Astrocyte of the spinal cord (primary cell): ENCODE measurements around the gene MADCAM1.
"Not testable (repeated sequence)": the region's sequence is repeated elsewhere in the genome, so short reads cannot be mapped to it uniquely, and the experiment has no call there.

ENCODE experiments used
- DNase-seq: peaks from one replicate; pipeline ENCODE4 v3.0.0; 2011; ENCODE audit warnings: low read depth, low spot score
- H3K4me3 ChIP-seq: 2 replicates; pipeline ENCODE4 v1.5.1; 2011; ENCODE audit warnings: low read depth, mild to moderate bottlenecking, low read length, moderate library complexity
- in situ Hi-C: cut with HindIII; loops from 2 replicates; pipeline ENCODE4 v1.10.0; 2017; ENCODE audit warnings: low sequenced_read_pairs
- TF ChIP-seq, protein P1 (sequence below): IDR thresholded peaks from 2 replicates; pipeline ENCODE4 v1.5.1; 2012; ENCODE audit warnings: low read depth, mild to moderate bottlenecking, low read length, inconsistent platforms

Gene MADCAM1

GRCh38 chr19:496112-496665 is at the start of gene MADCAM1:
Gene MADCAM1, plus strand, starts transcription at chr19:496486. Its CDS starts 14 bp downstream, at chr19:496500.
- in situ Hi-C loops: no loop called here
- TF ChIP-seq, protein P1, sequence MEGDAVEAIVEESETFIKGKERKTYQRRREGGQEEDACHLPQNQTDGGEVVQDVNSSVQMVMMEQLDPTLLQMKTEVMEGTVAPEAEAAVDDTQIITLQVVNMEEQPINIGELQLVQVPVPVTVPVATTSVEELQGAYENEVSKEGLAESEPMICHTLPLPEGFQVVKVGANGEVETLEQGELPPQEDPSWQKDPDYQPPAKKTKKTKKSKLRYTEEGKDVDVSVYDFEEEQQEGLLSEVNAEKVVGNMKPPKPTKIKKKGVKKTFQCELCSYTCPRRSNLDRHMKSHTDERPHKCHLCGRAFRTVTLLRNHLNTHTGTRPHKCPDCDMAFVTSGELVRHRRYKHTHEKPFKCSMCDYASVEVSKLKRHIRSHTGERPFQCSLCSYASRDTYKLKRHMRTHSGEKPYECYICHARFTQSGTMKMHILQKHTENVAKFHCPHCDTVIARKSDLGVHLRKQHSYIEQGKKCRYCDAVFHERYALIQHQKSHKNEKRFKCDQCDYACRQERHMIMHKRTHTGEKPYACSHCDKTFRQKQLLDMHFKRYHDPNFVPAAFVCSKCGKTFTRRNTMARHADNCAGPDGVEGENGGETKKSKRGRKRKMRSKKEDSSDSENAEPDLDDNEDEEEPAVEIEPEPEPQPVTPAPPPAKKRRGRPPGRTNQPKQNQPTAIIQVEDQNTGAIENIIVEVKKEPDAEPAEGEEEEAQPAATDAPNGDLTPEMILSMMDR: no peak

GRCh38 chr19:447064-447426 is 49.2 kb upstream of the MADCAM1 start:
- no peak overlapping the region for H3K4me3 ChIP-seq
- in situ Hi-C loops: no loop called here
- TF ChIP-seq, protein P1: no peak
- DNase-seq: no peak

More at GRCh38 chr19:496112-496665, at the start of gene MADCAM1:
- no peak for DNase-seq
- H3K4me3 ChIP-seq: no peak within 1 kb of the TSS

- DNase-seq: no peak
- in situ Hi-C loops: no loop called here
- no peak overlapping the region for H3K4me3 ChIP-seq
- TF ChIP-seq, protein P1: no peak
These were observed 48.3 kb upstream of the MADCAM1 start for GRCh38 chr19:447816-448560.

DNA sequence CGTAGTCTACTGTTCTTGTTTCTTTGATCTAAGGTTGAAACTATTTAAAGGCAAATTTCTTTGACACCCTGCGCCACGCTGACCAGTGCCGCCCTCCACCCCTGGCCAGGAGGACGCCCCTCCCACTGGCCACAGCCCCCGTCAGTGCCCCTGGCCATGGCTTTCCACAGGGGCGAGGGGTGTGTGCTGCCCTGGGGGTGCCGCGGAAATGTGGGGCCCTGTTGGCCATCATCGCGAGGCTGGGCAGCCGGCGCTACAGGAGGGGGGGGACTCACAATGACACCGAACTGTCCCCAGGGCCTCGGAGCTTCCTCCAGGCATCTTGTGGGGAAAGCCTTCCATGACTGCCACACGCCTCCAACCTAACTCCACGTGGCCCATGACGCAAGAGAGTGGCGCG is 46.4 kb upstream of the MADCAM1 start:
- DNase-seq: no peak
- TF ChIP-seq, protein P1: no peak
- in situ Hi-C loops: no loop called here
- no peak overlapping the region for H3K4me3 ChIP-seq

- in situ Hi-C loops, DNase-seq, H3K4me3 ChIP-seq: not testable (repeated sequence)
These were observed 45.3 kb upstream of the MADCAM1 start for GRCh38 chr19:450912-451481.

GRCh38 chr19:452829-453228 is 43.5 kb upstream of the MADCAM1 start:
- in situ Hi-C loops: no loop called here
- DNase-seq: no peak
- H3K4me3 ChIP-seq: no peak overlapping the region
- TF ChIP-seq, protein P1: no peak

GRCh38 chr19:453606-454005 is 42.7 kb upstream of the MADCAM1 start:
- DNase-seq: no peak
- TF ChIP-seq, protein P1: no peak
- no peak overlapping the region for H3K4me3 ChIP-seq
- in situ Hi-C loops: no loop called here
